Activated CD4-positive, alpha-beta T cell treated with anti-CD3 and anti-CD28 coated beads, Interleukin-2, amount 50 U/mL, for 1 hour (primary cell): ENCODE results near the gene MTF1.
A peak's percentile ranks its signal among the peaks of the same experiment; 100 is the strongest.
"Not testable (repeated sequence)": the region's sequence is repeated elsewhere in the genome, so short reads cannot be mapped to it uniquely, and the experiment has no call there.

Source experiments
- DNase-seq: peaks from one replicate; pipeline ENCODE4 v3.0.0-alpha.2; 2020

MTF1 gene

DNA sequence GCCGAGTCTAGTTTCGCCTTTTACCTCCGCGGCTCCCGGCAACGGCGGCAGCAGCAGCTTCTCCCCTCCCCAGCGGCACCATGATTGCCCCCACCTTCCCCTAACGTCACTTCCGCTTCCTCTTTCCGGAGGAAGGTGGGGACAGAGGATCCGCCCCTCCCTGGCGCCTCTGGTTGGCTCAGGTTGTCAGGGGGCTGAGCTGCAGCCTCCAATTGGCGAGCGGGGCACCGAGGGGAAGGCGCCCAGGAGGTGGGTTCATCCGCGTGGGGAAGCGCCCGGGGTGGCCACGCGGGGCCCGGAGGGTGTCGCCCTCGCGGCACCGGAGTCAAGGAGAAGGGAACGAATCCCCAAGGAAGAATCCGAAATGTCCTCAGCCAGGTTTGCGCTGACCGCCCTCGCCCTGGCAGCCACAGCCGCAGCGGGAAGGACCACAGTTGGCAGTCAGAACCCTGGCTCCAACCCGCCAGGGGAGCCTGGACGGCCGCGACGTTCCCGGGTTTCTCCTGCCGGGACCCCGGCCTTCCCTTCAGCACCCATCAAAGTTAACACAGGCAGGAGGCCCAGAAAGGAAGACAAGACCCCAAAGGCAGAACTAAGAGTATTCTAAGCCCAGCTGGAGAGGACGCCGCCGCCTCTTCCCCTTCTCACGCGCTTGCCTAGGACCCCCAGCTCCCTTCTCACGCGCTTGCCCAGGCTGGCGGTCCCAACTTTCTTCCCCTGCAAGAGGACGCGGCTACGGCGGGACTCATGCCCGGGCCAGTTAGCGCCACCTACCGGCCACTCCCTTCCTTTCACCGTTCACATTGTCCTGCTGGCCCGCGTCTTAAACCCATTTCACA lies at the start of gene MTF1:
Gene MTF1 (minus strand): TSS at position 86 of the 839 bp plus-strand sequence. CDS start 1,934 bp downstream, outside the sequence.
- peak; percentile 95 for DNase-seq

DNA sequence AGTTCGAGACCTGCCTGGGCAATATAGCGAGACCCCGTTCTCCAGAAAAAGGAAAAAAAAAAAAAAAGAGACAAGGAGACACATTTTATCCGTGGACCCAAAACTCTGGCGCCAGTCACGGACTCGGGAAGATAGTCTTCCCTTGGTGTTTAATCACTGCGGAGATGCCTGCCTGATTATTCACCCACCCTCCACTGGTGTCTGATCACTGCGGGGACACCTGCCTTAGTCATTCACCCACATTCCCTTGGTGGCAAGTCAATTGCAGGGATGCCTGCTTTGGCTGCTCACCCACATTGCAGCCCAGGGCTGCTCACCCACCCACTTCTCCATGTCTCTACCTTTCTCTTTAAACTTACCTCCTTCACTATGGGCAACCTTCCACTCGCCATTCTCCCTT lies 49.1 kb upstream of the MTF1 start:
- not testable (repeated sequence) for DNase-seq

DNA sequence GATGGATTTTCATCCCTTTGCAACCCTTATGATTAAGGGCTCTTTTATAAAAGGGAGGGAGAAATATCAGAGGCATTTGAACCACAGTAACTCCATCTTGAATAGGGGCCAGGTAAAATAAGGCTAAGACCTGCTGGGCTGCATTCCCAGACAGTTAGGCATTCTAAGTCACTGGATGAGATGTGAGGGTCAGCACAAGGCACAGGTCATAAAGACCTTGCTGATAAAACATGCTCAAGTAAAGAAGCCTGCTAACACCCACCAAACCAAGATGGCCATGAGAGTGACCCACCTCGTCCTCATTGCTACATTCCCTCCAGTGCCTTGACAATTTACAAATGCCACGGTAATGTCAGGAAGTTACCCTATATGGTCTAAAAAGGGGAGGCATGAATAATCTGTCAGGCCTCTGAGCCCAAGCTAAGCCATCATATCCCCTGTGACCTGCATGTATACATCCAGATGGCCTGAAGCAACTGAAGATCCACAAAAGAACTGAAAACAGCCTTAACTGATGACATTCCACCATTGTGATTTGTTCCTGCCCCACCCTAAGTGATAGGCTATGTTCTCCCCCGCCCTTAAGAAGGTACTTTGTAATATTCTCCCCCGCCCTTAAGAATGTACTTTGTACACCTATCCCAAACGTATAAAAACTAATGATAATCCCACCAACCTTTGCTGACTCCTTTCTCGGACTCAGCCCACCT lies 48.2 kb upstream of the MTF1 start:
- not testable (repeated sequence) for DNase-seq

DNA sequence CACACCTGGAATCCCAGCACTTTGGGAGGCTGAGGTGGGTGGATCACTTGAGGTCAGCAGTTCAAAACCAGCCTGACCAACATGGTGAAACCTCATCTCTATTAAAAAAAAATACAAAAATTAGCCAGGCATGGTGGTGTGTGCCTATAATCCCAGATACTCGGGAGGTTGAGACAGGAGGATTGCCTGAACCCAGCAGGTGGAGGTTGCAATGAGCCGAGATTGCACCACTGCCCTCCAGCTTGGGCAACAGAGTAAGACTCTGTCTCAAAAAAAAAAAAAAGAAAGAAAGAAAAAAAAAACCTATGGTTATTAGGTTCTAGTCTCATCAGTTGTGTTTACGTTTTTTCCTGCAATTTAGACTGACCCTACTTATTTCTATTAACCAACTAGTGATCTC lies 47.2 kb upstream of the MTF1 start:
- not testable (repeated sequence) for DNase-seq

DNA sequence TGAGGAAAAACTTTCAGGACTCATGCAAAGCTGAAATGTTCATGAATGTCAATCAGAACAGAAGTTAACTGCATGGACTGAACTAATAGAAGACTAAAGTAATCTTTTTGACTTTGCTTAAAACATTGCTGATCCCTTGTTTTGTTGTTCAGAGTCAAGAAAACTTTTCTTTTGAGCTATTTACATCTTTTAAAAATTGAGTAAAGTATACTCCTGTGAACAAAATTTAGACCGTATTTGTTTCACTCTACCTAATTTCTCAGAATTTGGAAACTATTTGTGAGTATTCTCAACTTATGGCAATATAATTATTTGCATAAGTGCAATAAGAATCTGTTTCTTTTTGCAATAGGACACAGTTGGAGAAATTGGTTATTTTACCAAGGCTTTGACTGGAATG lies 46.3 kb upstream of the MTF1 start:
- DNase-seq: no peak

DNA sequence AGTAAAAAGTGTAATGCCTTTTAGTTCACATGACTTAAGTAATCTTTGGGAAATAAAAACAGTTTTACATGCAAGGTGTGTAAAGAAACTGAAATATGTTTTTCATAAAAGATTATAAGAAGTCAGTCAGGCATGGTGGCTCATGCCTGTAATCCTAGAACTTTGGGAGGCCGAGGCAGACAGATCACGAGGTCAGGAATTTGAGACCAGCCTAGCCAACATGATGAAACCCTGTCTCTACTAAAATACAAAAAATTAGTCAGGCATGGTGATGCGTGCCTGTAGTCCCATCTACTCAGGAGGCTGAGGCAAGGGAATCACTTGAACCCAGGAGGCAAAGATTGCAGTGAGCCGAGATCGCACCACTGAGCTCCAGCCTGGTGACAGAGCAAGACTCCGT lies 44.5 kb upstream of the MTF1 start:
- DNase-seq: not testable (repeated sequence)

DNA sequence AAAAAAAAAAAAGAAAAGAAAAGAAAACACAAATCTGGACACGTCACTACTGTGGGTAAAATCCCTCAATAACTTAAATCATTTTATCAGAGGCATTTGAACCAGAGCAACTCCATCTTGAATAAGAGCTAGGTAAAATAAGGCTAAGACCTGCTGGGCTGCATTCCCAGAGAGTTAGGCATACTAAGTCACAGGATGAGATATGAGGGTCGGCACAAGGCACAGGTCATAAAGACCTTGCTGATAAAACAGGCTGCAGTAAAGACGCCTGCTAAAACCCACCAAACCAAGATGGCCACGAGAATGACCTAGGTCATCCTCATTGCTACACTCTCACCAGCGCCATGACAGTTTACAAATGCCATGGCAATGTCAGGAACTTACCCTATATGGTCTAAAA lies 43.6 kb upstream of the MTF1 start:
- DNase-seq: no peak

DNA sequence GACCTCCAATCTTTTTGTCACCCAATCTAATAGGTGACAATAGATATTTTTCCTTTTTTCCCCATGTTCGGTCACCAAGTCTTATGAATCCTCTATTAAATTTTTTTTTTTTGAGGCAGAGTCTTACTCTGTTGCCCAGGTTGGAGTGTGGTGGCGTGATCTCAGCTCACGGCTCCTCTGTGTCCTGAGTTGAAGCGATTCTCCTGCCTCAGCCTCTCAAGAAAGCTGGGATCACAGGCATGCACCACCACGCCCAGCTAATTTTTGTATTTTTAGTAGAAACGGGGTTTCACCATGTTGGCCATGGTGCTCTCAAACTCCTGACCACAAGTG lies 42.5 kb upstream of the MTF1 start:
- DNase-seq: no peak

DNA sequence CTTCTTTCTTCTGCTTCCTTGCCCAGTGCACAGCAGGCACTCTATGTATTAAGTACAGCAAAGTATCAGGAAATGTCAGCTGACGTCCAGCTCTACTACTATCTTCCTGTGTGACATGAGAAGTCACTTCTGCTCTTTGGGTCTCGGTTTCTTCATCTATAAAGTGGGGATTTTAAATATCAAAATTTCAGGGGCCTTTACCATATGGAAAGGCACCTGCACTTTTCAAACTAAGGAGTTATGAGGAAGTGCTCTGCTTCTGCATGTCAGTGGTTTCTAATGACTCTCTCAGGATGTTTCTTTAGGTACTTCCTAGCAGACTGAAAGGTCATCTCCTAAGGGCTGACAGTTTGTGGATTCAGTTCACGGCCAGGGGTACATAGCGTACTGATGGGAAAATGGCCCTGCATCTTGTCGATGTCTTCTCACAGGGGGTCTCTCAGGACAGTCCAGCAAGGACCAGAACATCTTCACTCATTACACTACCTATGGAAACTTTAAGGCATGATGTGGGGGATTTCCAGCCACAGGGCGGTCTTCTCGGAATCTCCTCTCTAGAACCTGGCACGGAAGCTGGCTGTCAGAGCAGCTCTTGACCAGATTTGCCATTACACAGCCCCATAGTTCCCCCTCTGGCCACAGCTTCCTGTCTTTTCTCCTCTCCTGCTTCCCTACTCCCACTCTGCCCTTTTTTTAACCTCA lies 42.0 kb upstream of the MTF1 start:
- no peak for DNase-seq

DNA sequence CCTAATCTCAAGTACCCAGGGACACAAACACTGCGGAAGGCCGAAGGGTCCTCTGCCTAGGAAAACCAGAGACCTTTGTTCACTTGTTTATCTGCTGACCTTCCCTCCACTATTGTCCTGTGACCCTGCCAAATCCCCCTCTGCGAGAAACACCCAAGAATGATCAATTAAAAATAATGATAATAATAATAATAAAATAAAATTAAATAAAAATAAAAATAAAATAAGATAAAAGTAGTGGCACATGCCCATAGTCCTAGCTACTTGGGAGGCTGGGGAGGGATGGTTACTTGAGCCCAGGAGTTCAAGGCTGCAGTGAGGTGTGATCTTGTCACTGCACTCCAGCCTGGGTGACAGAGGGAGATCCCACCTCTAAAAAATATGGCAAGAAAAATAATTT lies 38.2 kb upstream of the MTF1 start:
- DNase-seq: not testable (repeated sequence)

DNA sequence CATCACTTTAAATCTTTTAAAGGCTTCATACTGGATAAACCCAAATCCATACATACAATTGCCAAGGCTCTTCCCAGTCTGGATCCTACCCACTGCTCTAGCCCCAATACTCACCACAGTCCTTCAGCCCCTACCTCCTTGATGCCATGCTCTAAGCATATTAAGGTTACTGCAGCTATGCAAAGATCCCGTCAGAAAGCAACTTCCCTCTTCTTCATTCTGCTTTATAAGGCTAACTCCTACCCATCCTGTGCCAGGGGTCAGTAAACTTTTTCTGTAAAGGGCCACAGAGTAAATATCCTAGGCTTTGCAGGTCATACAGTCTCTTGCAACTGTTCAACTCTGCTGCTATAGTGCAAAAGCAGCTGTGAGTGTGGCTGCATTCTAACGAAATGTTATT lies 34.3 kb upstream of the MTF1 start:
- no peak for DNase-seq

DNA sequence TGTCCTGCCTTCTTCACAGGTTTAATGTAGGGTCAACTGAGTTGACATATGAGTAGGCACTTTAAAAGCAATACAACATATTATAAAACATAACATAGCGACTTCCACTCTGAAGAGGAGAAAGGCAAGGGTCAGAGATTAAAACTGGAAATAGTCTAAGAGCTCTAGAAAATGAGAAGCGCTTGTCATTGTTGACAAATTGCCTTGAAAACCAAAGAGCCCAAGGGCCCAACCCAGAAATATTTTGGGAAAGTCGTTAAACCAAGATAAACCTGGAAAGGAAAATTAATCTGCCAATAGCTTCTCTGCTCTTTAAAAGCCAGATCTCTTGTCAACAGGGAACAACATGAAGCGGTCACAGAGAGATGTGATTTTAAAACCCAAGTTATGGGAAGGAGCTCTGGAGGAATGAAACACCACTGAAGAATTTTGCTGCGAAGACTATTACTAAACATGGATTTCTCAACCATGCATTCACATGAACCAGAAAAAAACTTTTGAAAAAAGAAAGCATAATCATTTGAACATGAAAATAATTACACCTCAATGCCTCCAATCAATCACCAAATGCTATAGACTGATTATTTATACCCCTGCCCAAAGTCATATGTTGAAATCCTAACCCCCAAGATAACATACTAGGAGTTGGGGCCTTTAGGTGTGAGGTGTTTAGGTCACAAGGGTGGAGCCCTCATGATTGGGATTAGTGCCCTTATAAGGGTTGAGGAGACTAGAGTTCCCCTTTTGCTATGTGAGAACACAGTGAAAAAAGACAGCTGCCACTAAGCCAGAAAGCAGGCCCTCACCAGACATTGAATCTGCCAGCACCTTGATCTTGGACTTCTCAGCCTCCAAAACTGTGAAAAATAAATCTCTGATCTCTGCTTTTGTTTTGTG lies 33.0 kb upstream of the MTF1 start:
- DNase-seq: no peak

DNA sequence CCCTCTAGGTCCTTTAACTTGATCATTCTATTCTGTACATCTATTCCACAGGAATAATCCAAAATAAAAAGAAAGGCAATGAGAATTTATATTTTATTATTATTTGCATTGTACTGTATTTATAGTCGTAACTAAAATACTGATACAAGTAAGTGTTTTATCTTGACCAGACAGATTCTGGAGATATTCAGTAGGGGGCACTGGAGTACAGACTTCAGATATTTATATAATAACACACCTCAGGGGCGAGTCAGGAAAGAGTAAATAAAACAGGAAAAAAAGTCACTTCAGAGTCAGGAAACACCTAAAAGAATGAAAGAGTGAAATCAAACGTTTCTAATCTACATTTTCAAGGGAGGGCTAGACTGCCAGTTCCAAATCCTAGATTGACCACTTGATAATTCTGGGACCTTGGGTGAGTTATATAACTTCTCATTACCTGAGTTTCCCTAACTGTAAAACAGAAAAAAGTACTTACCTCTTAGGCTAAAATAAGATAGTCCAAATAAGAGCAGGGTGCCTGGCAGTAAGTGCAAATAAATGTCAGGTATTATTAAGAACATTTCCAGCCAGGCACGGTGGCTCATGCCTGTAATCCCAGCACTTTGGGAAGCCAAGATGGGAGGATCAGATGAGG lies 31.1 kb upstream of the MTF1 start:
- DNase-seq: no peak

DNA sequence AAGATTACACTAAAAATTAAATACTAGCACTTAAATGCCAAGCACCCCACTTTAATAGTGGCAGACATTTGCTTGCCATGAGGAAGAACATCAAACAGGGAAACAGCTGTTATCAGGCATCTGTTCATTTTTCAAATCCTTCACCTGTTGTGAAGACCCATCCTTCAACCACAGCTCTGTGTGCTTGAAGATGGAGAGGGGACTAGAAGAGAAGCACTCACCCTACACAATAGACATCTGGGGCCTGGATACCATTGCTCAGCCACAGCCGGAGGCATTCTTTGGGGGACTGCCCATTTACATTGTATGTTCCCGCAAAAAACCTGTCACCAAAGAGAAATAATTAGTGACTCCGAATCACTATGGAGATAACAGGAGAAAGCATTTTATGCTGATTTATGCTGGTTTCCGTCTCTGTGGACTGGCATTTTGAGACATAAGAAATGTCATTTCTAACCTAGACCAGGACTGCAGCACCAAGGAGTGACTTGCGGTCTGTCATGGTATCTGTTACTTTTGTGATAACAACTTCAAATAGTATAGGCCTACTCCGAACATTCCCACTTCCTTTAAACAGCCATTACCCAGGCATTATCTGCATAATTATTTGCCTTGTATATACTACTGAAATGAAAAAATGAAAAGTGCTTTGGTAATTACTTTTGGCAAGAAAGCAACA lies 28.8 kb upstream of the MTF1 start:
- no peak for DNase-seq

DNA sequence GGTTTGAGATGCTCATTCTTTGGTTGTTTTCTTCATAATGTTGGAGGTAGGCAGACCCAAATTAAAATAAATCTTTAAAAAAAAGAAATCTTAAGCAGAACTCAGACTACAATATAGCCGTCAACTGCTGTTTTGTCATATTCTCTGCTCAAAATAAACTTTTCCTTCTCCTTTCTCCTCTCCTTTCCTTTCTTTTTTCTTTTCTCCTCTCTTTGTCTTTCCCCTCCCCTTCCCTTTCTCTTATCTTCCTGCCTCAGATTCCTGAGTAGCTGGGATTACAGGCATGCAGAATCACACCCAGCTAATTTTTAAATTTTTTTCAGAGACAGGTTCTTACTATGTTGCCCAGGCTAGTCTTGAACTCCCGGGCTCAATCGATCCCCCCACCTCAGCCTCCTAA lies 24.8 kb upstream of the MTF1 start:
- DNase-seq: no peak

DNA sequence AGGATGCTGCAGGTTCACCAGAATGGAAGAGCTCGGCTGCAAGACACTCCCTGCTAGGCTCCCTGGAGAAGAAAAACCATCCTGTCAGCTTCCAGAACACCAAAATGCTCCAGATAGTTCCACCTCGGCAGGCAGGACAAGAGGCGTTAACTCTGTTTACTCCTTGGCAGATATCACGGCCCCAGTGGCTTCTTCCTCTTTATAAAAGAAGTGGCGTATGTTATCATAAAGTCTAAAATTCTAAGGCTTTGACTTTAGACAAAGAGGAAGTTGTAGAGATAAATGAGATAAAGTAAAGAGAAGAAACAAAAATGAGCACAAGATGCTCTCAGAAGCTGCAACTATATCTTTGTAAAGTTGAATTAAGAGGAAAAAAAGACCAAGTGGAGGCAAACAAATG lies 24.3 kb upstream of the MTF1 start:
- DNase-seq: no peak

DNA sequence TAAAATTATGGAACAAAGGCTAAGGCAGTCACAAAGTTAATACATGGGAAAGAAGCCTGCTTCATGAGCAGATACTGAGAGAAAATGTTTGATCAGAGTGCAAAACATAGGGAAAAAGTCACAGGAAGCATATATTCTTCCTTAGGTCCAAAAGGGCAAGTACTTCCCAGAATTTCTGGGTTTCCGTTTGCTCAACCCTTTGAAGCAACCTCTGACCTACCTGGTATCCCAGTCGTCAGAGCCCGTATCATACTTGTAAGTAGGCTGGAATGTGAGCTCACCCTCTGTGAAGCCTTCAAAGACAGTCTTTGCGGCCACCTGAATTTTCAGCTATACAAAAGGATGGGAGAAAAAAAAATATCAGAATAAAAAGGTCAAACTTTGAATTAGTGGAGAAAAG lies 20.5 kb upstream of the MTF1 start:
- DNase-seq: no peak

DNA sequence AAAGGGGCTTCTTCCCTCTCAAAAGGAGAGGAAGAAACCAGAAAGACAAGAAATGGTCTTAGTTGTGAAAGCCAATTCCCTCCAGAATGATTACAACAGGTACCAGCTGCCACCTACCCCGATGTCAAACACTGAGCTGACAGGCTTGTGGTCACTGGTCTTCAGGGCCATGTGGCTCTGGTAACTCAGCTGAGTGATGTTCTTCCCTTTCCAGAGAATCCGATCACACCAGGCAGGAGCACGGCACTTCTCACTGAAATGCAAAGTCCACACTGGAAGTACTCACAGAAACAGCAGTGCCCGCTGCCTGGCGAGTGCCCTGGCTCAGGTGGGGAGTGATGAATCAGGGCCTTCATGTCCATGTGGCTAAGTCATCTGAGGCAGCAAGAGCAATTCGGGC lies 18.7 kb upstream of the MTF1 start:
- DNase-seq: no peak

DNA sequence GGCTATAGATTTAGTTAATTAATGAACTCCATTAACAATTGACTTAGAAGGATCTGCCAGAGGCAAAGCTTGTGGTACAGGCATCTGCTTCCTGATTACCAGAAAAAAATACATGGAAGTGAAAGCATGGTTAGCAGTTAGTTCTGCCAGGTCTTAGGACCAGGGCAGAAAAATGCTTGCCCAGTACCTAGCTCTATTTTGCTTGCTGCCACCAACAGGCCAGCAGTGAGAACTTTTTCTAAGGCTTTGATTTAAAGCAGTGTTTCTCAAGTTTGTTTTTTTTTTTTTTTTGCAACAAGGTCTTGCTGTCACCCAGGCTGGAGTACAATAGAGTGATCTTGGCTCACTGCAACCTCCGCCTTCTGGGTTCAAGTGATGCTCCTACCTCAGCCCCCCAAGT lies 16.4 kb upstream of the MTF1 start:
- DNase-seq: no peak

DNA sequence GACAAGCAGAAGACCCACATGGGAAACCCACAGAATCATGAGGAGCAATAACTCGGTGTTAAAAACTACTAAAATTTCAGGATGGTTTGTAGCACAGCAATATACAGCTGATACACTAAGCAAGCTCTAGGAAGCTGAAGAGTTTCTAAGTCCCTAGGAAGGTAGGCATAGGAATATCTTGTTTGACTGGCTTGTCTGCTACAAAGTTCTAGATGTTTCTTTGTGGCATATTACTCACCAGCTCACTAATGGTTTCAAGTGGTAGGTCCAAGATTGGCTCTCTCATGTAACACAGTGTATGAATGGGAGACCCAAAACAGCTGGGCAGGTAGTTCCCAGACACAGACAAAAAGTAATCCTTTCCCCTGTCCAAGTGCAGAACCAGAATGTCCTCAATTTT lies 13.3 kb upstream of the MTF1 start:
- no peak for DNase-seq

DNA sequence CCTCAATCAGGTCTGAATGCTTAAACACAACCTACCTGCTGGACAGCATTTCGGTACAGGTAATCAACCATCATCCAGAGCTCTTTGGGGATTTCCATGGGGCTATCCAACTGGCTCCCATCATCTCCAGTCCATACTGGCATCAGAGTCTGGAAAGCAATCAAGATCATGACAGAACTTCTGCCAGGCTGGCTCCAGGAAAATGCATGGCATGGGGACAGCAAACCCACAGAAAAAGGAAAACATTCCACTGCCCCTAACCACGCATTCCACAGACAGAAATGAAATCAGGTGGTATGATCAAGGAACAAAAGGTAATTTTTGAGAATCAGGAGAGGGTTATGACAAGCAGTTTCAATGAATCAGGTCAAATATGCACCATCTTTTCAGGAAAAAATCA lies 9.1 kb upstream of the MTF1 start:
- no peak for DNase-seq

DNA sequence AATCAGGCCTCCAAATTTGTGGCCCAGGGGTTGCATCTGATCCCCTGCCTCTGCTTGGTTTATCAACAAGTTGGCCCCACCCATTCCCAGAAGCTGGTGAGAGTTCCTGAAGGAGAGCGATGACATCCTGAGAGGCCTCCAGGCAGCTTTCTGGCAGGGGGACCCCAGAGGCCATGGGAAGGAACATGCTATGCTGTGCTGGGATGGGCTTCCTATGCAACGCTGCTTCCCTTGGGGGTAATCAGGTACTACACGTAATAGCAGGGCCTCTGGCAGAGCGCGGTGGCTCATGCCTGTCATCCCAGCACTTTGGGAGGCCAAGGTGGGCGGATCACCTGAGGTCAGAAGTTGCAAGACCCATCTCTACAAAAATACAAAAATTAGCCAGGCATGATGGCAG lies 8.4 kb upstream of the MTF1 start:
- no peak for DNase-seq
